GM23338 (cell line): ENCODE measurements around the gene FANCC. TPM values are rescaled to one million over a fixed set of nuclear protein-coding genes. Genes with fewer than 3 reads are reported as not detected.

Source experiments
- ATAC-seq: fragments of 200-7000 bp; cut with Tn5 transposase; 3 replicates; pipeline ENCODE4 v1.9.1; 2020
- DNase-seq: peaks from one replicate; pipeline ENCODE4 v3.0.0-alpha.2; 2015; ENCODE audit warnings: low spot score
- H2AFZ ChIP-seq: fragments of 200-600 bp; sonication (generic); 2 replicates; pipeline ENCODE4 v1.8.0; 2016; ENCODE audit warnings: antibody characterized with exemption, mild to moderate bottlenecking, moderate library complexity
- H3F3A ChIP-seq: fragments of 200-600 bp; sonication (generic); replicated peaks from 2 replicates; pipeline ENCODE4 v1.8.0; 2017; ENCODE audit warnings: antibody characterized with exemption, mixed run types, low read depth
- H3K27ac ChIP-seq: fragments of 200-600 bp; sonication (generic); 2 replicates; pipeline ENCODE4 v1.6.1; 2016; ENCODE audit warnings: low read depth
- H3K27me3 ChIP-seq: fragments of 200-600 bp; sonication (generic); 2 replicates; pipeline ENCODE4 v1.8.0; 2016; ENCODE audit warnings: mild to moderate bottlenecking, mixed run types, moderate library complexity; ENCODE audit not compliant: insufficient read depth
- H3K36me3 ChIP-seq: fragments of 200-600 bp; sonication (generic); 2 replicates; pipeline ENCODE4 v1.8.0; 2016; ENCODE audit warnings: mild to moderate bottlenecking; ENCODE audit not compliant: insufficient read depth
- H3K4me1 ChIP-seq: fragments of 200-600 bp; sonication (generic); 2 replicates; pipeline ENCODE4 v1.8.0; 2016; ENCODE audit warnings: mild to moderate bottlenecking, moderate library complexity; ENCODE audit not compliant: insufficient read depth
- H3K4me2 ChIP-seq: fragments of 200-600 bp; sonication (generic); 2 replicates; pipeline ENCODE4 v1.7.1; 2017; ENCODE audit warnings: mixed run types
- H3K4me3 ChIP-seq: fragments of 200-600 bp; sonication (generic); 2 replicates; pipeline ENCODE4 v1.6.1; 2016; ENCODE audit warnings: mixed run types
- H3K79me2 ChIP-seq: fragments of 200-600 bp; sonication (generic); replicated peaks from 2 replicates; pipeline ENCODE4 v1.8.0; 2017; ENCODE audit warnings: mild to moderate bottlenecking; ENCODE audit not compliant: insufficient read depth
- H3K9me2 ChIP-seq: fragments of 200-600 bp; sonication (generic); 2 replicates; pipeline ENCODE4 v1.8.0; 2017; ENCODE audit not compliant: insufficient read depth
- H4K20me1 ChIP-seq: fragments of 200-600 bp; sonication (generic); replicated peaks from 2 replicates; pipeline ENCODE4 v1.8.0; 2017; ENCODE audit warnings: mild to moderate bottlenecking; ENCODE audit not compliant: insufficient read depth
- H3K27ac Mint-ChIP-seq: 2 replicates; pipeline ENCODE4 v1.8.0; 2020; ENCODE audit warnings: inconsistent platforms, mild to moderate bottlenecking, moderate library complexity, mixed read lengths
- H3K27me3 Mint-ChIP-seq: 3 replicates; pipeline ENCODE4 v1.8.0; 2022; ENCODE audit warnings: low read depth, mild to moderate bottlenecking, moderate library complexity, mixed read lengths, inconsistent platforms; ENCODE audit not compliant: insufficient read depth, poor library complexity
- H3K36me3 Mint-ChIP-seq: 3 replicates; pipeline ENCODE4 v1.8.0; 2021; ENCODE audit warnings: low read depth, mild to moderate bottlenecking, inconsistent platforms, moderate library complexity, mixed read lengths
- H3K4me1 Mint-ChIP-seq: 3 replicates; pipeline ENCODE4 v1.8.0; 2020; ENCODE audit warnings: mild to moderate bottlenecking, inconsistent platforms, mixed read lengths
- H3K4me3 Mint-ChIP-seq: 3 replicates; pipeline ENCODE4 v1.8.0; 2021; ENCODE audit warnings: moderate library complexity, mild to moderate bottlenecking, inconsistent platforms, mixed read lengths
- H3K9me3 Mint-ChIP-seq: 3 replicates; pipeline ENCODE4 v1.8.0; 2020; ENCODE audit warnings: moderate library complexity, mild to moderate bottlenecking, inconsistent platforms, mixed read lengths
- EZH2 ChIP-seq: fragments of 200-600 bp; sonication (generic); IDR thresholded peaks from one replicate; pipeline ENCODE4 v1.8.0; 2017; ENCODE audit warnings: antibody characterized with exemption, mild to moderate bottlenecking, low read depth; ENCODE audit not compliant: unreplicated experiment
- ZNF462 ChIP-seq: fragments of 250-450 bp; sonication (Bioruptor Pico); IDR thresholded peaks from 2 replicates; pipeline ENCODE4 v1.5.0; 2020; ENCODE audit warnings: mild to moderate bottlenecking, moderate library complexity
- polyA plus RNA-seq: library from polyadenylated mRNA; unstranded; fragments of >200 nt; fragmentation: Nextera tagmentation; extraction: Ambion mirVana; gene quantifications from 2 replicates; pipeline ENCODE4 v1.2.1, GENCODE V29; 2016
- total RNA-seq: library from RNA; depleted of rRNA; stranded (reverse); fragments of >200 nt; shearing (Covaris generic); gene quantifications from 2 replicates; pipeline ENCODE4 v1.2.3, GENCODE V29; 2014

FANCC gene
- total and polyA plus RNA-seq, 2 experiments from 2014 or later, result 7.8 to 18.1 TPM

- TF ChIP-seq ZNF462 (CRISPR knock-in tag), result no peak
These were observed 216.2 kb downstream of the FANCC start (continued) for GRCh38 chr9:95101326-95101725.

- no peak overlapping the region for H3K27ac ChIP-seq
- Mint-ChIP-seq H3K9me3 (no peaks in the 10 kb centered on the region), H3K4me1 (peaks cover 23% of the 10 kb centered on the region), H3K36me3 (peaks cover 13% of the 10 kb centered on the region), H3K4me3 (no peak overlapping the region), H3K27me3 (peaks cover 9% of the 10 kb centered on the region), H3K27ac (no peak overlapping the region)
- H3K27me3 ChIP-seq, result no peaks in the 10 kb centered on the region
- no peak for ATAC-seq
- H3F3A ChIP-seq, result no peaks in the 10 kb centered on the region
- no peak overlapping the region for H2AFZ ChIP-seq
- no peaks in the 10 kb centered on the region for H3K79me2 ChIP-seq
- no peak overlapping the region for H3K4me3 ChIP-seq
- H4K20me1 ChIP-seq, result no peaks in the 10 kb centered on the region
- no peak for DNase-seq
- H3K4me2 ChIP-seq, result no peak overlapping the region
- no peaks in the 10 kb centered on the region; the same call in 1 of the 2 replicates for H3K4me1 ChIP-seq
- no peaks in the 10 kb centered on the region for H3K9me2 ChIP-seq
- TF ChIP-seq EZH2, result no peak
- H3K36me3 ChIP-seq, result no peaks in the 10 kb centered on the region
These were observed 217.4 kb downstream of the FANCC start for GRCh38 chr9:95100071-95100627.
